ENCODE measurements around the gene VWF.

DNA sequence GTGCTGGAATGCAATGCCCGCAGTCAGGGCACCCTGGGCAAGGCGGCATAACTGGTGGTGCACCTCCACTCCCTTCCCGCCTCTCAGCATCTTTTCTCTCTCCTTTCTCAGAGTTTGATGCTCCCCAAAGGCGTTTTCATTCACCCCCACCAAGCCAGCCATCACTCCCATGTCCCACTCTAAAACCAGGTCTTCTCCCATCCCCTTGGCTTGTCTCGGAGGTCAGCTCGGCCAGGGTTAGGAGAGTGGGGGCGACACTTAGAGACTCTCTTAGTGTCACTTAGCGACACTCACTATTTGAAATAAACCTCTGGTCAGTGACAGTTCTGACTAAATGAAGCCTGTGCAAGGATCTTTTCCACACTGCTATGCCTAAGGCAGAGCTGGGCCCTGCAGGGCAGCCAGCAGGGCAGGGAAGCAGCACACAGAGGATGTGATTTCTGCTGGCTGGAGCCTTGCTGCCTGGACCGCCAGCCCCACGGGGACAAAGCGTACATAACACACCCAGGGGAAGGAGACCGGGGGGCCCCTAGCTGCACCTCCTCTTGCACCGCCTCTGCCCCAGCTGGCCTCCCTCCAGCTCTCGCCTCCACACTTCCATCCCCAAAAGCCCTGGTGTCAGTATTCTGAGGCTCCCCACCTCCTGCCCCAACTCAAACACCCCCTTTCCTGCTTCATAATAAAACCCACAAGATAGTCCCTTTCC is 64.5 kb downstream of the VWF start:
- TF ChIP-seq, protein P1, sequence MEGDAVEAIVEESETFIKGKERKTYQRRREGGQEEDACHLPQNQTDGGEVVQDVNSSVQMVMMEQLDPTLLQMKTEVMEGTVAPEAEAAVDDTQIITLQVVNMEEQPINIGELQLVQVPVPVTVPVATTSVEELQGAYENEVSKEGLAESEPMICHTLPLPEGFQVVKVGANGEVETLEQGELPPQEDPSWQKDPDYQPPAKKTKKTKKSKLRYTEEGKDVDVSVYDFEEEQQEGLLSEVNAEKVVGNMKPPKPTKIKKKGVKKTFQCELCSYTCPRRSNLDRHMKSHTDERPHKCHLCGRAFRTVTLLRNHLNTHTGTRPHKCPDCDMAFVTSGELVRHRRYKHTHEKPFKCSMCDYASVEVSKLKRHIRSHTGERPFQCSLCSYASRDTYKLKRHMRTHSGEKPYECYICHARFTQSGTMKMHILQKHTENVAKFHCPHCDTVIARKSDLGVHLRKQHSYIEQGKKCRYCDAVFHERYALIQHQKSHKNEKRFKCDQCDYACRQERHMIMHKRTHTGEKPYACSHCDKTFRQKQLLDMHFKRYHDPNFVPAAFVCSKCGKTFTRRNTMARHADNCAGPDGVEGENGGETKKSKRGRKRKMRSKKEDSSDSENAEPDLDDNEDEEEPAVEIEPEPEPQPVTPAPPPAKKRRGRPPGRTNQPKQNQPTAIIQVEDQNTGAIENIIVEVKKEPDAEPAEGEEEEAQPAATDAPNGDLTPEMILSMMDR (conservative IDR thresholded peaks at IDR 0.05) = no peak
- no peak for TF ChIP-seq EZH2 (IDR thresholded peaks at IDR 0.05; ENCODE audit: low read depth)

All from PC-9 (cell line).